HG03039 (cell line): Measurements from ENCODE around the gene ZNF337.
A peak's percentile ranks its signal among the peaks of the same experiment; 100 is the strongest.
"Not testable (repeated sequence)": the region's sequence is repeated elsewhere in the genome, so short reads cannot be mapped to it uniquely, and the experiment has no call there.

Source experiments
- ATAC-seq: cut with Tn5 transposase; IDR thresholded peaks from one replicate; pipeline ENCODE4 v1.9.1; 2021; ENCODE audit warnings: mild to moderate bottlenecking, moderate library complexity; ENCODE audit not compliant: unreplicated experiment

Gene ZNF337

GRCh38 chr20:25696371-25697131 is at the start of gene ZNF337:
TSS of gene ZNF337 (minus strand) at chr20:25696853. CDS start at chr20:25686417, 10,436 bp downstream.
- peak; percentile 98 for ATAC-seq

GRCh38 chr20:25745738-25746137 is 49.1 kb upstream of the ZNF337 start:
- no peak for ATAC-seq

GRCh38 chr20:25745100-25745499 is 48.4 kb upstream of the ZNF337 start:
- ATAC-seq, result no peak

- ATAC-seq, result no peak
These were observed 47.6 kb upstream of the ZNF337 start for GRCh38 chr20:25744261-25744660.

GRCh38 chr20:25741088-25741487 is 44.4 kb upstream of the ZNF337 start:
- ATAC-seq, result no peak

- ATAC-seq, result no peak
These were observed 43.1 kb upstream of the ZNF337 start for GRCh38 chr20:25739615-25740320.

GRCh38 chr20:25738198-25738597 is 41.5 kb upstream of the ZNF337 start:
- no peak for ATAC-seq

- no peak for ATAC-seq
These were observed 37.2 kb upstream of the ZNF337 start for GRCh38 chr20:25733903-25734302.

GRCh38 chr20:25730862-25731261 is 34.2 kb upstream of the ZNF337 start:
- no peak for ATAC-seq

GRCh38 chr20:25726357-25726756 is 29.7 kb upstream of the ZNF337 start:
- ATAC-seq, result no peak

GRCh38 chr20:25725639-25726038 is 29.0 kb upstream of the ZNF337 start:
- no peak for ATAC-seq

- ATAC-seq, result no peak
These were observed 27.3 kb upstream of the ZNF337 start for GRCh38 chr20:25723975-25724374.

GRCh38 chr20:25720285-25720684 is 23.6 kb upstream of the ZNF337 start:
- ATAC-seq, result no peak

GRCh38 chr20:25718896-25719809 is 22.5 kb upstream of the ZNF337 start:
- not testable (repeated sequence) for ATAC-seq

GRCh38 chr20:25707695-25708094 is 11.0 kb upstream of the ZNF337 start:
- no peak for ATAC-seq

- ATAC-seq, result no peak
These were observed 10.1 kb upstream of the ZNF337 start for GRCh38 chr20:25706793-25707192.

- ATAC-seq, result no peak
These were observed 9.2 kb upstream of the ZNF337 start for GRCh38 chr20:25705830-25706351.

GRCh38 chr20:25704303-25704702 is 7.7 kb upstream of the ZNF337 start:
- not testable (repeated sequence) for ATAC-seq

- ATAC-seq, result not testable (repeated sequence)
These were observed 4.2 kb upstream of the ZNF337 start for GRCh38 chr20:25700835-25701234.

GRCh38 chr20:25699914-25700313 is 3.3 kb upstream of the ZNF337 start:
- no peak for ATAC-seq

- no peak for ATAC-seq
These were observed 436 bp upstream of the ZNF337 start for GRCh38 chr20:25697132-25697446.
